Measurements from ENCODE around the gene COMMD7.
"Not testable (repeated sequence)": the region's sequence is repeated elsewhere in the genome, so short reads cannot be mapped to it uniquely, and the experiment has no call there.

The COMMD7 gene

DNA sequence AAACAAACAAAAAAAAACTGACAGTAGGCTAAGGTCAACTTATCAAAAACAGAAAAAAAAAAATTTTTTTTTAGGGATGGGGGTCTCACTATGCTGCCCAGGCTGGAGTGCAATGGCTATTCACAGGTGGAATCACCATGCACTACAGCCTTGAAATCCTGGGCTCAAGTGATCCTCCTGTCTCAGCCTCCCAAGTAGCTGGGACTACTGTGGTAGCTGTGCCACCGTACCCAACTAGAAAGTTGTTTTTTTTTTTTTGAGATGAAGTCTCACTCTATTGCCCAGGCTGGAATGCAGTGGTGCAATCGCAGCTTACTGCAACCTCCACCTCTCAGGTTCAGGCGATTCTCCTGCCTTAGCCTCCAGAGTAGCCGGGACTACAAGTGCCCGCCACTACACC lies 2.1 kb downstream of the COMMD7 start:
- Histone ChIP-seq H3K36me3 (ENCODE audit: control insufficient read depth, insufficient read depth, low read length) (no peaks in the 10 kb centered on the region), H3K4me3 (replicated peaks; ENCODE audit: low read depth, low read length) (no peak overlapping the region), H3K27me3 (replicated peaks; ENCODE audit: control insufficient read depth, insufficient read depth, low read length) (no peaks in the 10 kb centered on the region)
- TF ChIP-seq, protein P1, sequence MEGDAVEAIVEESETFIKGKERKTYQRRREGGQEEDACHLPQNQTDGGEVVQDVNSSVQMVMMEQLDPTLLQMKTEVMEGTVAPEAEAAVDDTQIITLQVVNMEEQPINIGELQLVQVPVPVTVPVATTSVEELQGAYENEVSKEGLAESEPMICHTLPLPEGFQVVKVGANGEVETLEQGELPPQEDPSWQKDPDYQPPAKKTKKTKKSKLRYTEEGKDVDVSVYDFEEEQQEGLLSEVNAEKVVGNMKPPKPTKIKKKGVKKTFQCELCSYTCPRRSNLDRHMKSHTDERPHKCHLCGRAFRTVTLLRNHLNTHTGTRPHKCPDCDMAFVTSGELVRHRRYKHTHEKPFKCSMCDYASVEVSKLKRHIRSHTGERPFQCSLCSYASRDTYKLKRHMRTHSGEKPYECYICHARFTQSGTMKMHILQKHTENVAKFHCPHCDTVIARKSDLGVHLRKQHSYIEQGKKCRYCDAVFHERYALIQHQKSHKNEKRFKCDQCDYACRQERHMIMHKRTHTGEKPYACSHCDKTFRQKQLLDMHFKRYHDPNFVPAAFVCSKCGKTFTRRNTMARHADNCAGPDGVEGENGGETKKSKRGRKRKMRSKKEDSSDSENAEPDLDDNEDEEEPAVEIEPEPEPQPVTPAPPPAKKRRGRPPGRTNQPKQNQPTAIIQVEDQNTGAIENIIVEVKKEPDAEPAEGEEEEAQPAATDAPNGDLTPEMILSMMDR (IDR thresholded peaks at IDR 0.05; ENCODE audit: insufficient read depth, low read length, poor library complexity, severe bottlenecking), result no peak
- DNase-seq (ENCODE audit: extremely low read depth, insufficient read length), result no peak

GRCh38 chr20:32737371-32738223 lies 5.7 kb downstream of the COMMD7 start:
- DNase-seq (ENCODE audit: extremely low read depth, insufficient read length), result no peak
- Histone ChIP-seq H3K27me3 (replicated peaks; ENCODE audit: control insufficient read depth, insufficient read depth, low read length) (no peaks in the 10 kb centered on the region), H3K36me3 (ENCODE audit: control insufficient read depth, insufficient read depth, low read length) (no peaks in the 10 kb centered on the region), H3K4me3 (replicated peaks; ENCODE audit: low read depth, low read length) (no peak overlapping the region)
- TF ChIP-seq, protein P1 (IDR thresholded peaks at IDR 0.05; ENCODE audit: insufficient read depth, low read length, poor library complexity, severe bottlenecking), result no peak

DNA sequence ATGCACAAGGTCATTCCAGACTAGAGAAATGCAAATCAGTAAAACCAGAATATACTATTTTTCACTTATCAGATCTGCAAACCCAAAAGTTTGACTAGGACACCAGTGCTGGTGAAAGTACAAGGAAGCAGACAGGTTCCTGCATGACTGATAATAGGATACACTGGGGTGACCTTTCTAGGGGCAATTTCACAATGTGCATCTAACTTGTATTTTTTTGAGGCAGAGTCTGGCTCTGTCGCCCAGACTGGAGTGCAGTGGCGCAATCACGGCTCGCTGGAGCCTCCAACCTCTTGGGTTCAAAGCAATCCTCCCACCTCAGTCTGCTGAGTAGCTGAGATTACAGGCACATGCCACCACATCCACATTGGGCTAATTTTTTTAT lies 11.4 kb downstream of the COMMD7 start:
- no peak for DNase-seq (ENCODE audit: extremely low read depth, insufficient read length)
- Histone ChIP-seq H3K4me3 (replicated peaks; ENCODE audit: low read depth, low read length) (no peak overlapping the region), H3K36me3 (ENCODE audit: control insufficient read depth, insufficient read depth, low read length) (peaks cover 2% of the 10 kb centered on the region; the same call in 1 of the 2 replicates), H3K27me3 (replicated peaks; ENCODE audit: control insufficient read depth, insufficient read depth, low read length) (no peaks in the 10 kb centered on the region)
- TF ChIP-seq, protein P1 (IDR thresholded peaks at IDR 0.05; ENCODE audit: insufficient read depth, low read length, poor library complexity, severe bottlenecking), result no peak

DNA sequence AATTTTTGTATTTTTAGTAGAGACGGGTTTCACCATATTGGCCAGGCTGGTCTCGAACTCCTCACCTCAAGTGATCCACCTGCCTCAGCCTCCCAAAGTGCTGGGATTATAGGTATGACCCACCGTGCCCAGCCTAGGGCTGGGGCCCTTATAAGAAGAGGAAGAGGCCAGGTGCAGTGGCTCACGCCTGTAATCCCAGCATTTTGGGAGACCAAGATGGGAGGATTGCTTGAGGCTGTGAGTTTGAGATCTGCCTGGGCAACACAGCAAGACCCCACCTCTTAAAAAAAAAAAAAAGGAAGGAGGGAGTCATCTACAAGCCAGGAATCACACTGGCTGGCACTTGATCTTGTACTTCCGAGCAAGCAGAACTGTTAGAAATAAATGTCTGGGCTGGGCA lies 13.9 kb downstream of the COMMD7 start:
- H3K27me3 ChIP-seq (replicated peaks; ENCODE audit: control insufficient read depth, insufficient read depth, low read length); H3K4me3 ChIP-seq (replicated peaks; ENCODE audit: low read depth, low read length); DNase-seq (ENCODE audit: extremely low read depth, insufficient read length); H3K36me3 ChIP-seq (ENCODE audit: control insufficient read depth, insufficient read depth, low read length): not testable (repeated sequence)

- not testable (repeated sequence) for DNase-seq (ENCODE audit: extremely low read depth, insufficient read length); H3K27me3 ChIP-seq (replicated peaks; ENCODE audit: control insufficient read depth, insufficient read depth, low read length); H3K36me3 ChIP-seq (ENCODE audit: control insufficient read depth, insufficient read depth, low read length); H3K4me3 ChIP-seq (replicated peaks; ENCODE audit: low read depth, low read length)
These were observed 14.8 kb downstream of the COMMD7 start for GRCh38 chr20:32728435-32728834.

- Histone ChIP-seq H3K4me3 (replicated peaks; ENCODE audit: low read depth, low read length) (no peak overlapping the region), H3K36me3 (ENCODE audit: control insufficient read depth, insufficient read depth, low read length) (peaks cover 4% of the 10 kb centered on the region), H3K27me3 (replicated peaks; ENCODE audit: control insufficient read depth, insufficient read depth, low read length) (no peaks in the 10 kb centered on the region)
- TF ChIP-seq, protein P1 (IDR thresholded peaks at IDR 0.05; ENCODE audit: insufficient read depth, low read length, poor library complexity, severe bottlenecking), result no peak
- DNase-seq (ENCODE audit: extremely low read depth, insufficient read length), result no peak
These were observed 15.6 kb downstream of the COMMD7 start for GRCh38 chr20:32727683-32728082.

All from GM06990 (cell line).